Activated CD4-positive, alpha-beta memory T cell treated with anti-CD3 and anti-CD28 coated beads, Interleukin-2, amount 10 ng/mL, durations not matched to agents 7 days and 5 days (primary cell): ENCODE measurements around the gene LMOD1. TPM values are rescaled to one million over a fixed set of nuclear protein-coding genes. Genes with fewer than 3 reads are reported as not detected.

ENCODE experiments used
- CTCF ChIA-PET: fragments of 350-600 bp; sonication (Branson Sonifier 250); formaldehyde crosslinking; loops from one replicate; lab custom pipeline; 2021; ENCODE audit warnings: antibody characterized with exemption, inconsistent platforms; lab: Charles Lee
- POLR2A ChIA-PET: fragments of 350-600 bp; sonication (Branson Sonifier 250); formaldehyde crosslinking; loops from one replicate; lab custom pipeline; 2021; ENCODE audit warnings: antibody characterized with exemption; lab: Charles Lee
- DNase-seq: peaks from one replicate; pipeline ENCODE4 v3.0.0-alpha.2; 2020
- H3K27ac Mint-ChIP-seq: one replicate; pipeline ENCODE4 v1.8.0; 2021; ENCODE audit warnings: mild to moderate bottlenecking, mixed read lengths
- H3K27me3 Mint-ChIP-seq: one replicate; pipeline ENCODE4 v1.8.0; 2021; ENCODE audit warnings: mixed read lengths
- H3K36me3 Mint-ChIP-seq: one replicate; pipeline ENCODE4 v1.8.0; 2021; ENCODE audit warnings: low read depth, mixed read lengths
- H3K4me1 Mint-ChIP-seq: one replicate; pipeline ENCODE4 v1.8.0; 2021; ENCODE audit warnings: mixed read lengths
- H3K4me3 Mint-ChIP-seq: one replicate; pipeline ENCODE4 v1.8.0; 2021; ENCODE audit warnings: mild to moderate bottlenecking, mixed read lengths
- H3K9me3 Mint-ChIP-seq: one replicate; pipeline ENCODE4 v1.8.0; 2021; ENCODE audit warnings: mixed read lengths
- total RNA-seq, 2 experiments: library from RNA; stranded (reverse); gene quantifications; one replicate each; pipeline ENCODE4 v1.2.3, GENCODE V29; 2021

Gene LMOD1
- total RNA-seq, 2 experiments from 2014 or later, result not detected

DNA sequence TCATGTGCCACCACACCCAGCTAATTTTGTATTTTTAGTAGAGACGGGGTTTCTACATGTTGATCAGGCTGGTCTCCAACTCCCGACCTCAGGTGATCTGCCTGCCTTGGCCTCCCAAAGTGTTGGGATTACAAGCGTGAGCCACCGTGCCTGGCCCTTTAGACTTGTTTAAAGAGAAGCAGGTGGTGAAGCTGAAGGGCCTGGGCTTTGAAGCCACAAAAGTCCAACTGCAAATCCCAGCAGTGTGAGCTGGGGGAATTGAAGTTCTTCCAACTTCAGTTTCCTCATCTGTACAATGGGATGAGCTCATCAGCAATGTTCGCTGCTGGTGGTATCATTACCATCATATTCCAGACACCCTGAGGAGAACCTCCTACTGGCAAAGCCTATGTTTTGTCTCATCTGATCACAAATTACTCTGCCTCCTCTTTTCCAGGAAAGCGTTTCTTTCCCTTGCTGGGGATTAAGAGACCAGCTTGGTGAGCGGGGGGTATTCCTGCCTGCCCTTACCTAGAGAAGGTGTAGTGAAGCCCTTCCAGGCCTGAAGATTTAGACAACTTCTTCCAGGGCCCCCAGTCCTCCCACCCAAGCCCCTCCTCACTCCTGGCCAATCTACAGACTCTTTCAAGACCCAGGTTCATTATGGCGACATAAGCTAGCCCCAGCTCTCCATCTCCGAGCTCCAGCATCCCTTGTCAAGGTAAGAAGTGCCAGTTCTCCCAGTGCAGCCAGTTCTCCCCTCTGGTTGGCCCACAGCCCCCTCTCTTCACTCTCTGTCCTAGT lies 60.1 kb downstream of the LMOD1 start:
- H3K4me3 Mint-ChIP-seq, result no peak overlapping the region
- ChIA-PET POLR2A (interaction anchor here (1.3 to 1.7 kb wide), 2 partner anchors 10 to 249 kb away, joined by 3 to 5 read pairs; no protein-coding TSS in a partner anchor), CTCF (interaction anchor here (1.2 to 2.2 kb wide), 4 partner anchors 8 to 113 kb away, joined by 3 to 31 read pairs (median 10); partner anchors contain the start of gene LMOD1)
- DNase-seq, result no peak
- H3K9me3 Mint-ChIP-seq, result no peaks in the 10 kb centered on the region
- no peaks in the 10 kb centered on the region for H3K36me3 Mint-ChIP-seq
- H3K27me3 Mint-ChIP-seq, result peaks cover 36% of the 10 kb centered on the region
- peaks cover 11% of the 10 kb centered on the region for H3K4me1 Mint-ChIP-seq
- no peak overlapping the region for H3K27ac Mint-ChIP-seq

DNA sequence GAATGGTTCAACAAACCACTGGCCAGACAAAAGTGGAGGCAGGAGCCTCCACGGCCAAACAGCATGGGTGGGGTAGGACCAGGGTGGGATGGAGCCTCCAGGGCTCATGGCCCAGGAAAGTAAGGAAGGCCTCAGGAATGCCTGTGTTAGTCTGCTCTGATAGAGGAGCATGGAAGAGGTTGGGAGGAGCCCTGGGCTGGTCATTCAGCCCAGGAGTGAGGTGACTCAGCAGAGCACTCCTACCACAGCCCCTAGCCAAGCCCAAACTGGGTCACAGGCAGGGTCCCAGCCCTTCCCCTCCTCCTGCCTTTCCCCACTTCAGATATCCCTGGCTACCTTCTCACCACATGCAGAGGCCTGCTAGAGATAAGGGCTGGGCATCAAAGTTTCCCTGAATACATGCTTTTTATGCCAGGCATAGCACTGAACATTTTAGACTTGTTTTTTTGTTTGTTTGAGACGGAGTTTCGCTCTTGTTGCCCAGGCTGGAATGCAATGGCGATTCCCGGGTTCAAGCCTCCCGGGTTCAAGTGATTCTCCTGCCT lies 60.7 kb downstream of the LMOD1 start:
- DNase-seq, result no peak
- Mint-ChIP-seq H3K27ac (no peak overlapping the region), H3K4me3 (no peak overlapping the region), H3K4me1 (peaks cover 11% of the 10 kb centered on the region), H3K9me3 (no peaks in the 10 kb centered on the region), H3K36me3 (no peaks in the 10 kb centered on the region), H3K27me3 (peaks cover 33% of the 10 kb centered on the region)
- ChIA-PET POLR2A (interaction anchor here (1.3 kb wide), 1 partner anchor 69 kb away, joined by 3 read pairs; the partner anchor contains the start of gene TIMM17A), CTCF (interaction anchor here (1.3 to 2.2 kb wide), 5 partner anchors 8 to 114 kb away, joined by 3 to 31 read pairs (median 12); no protein-coding TSS in a partner anchor)

- Mint-ChIP-seq H3K27ac (no peak overlapping the region), H3K4me1 (peaks cover 11% of the 10 kb centered on the region), H3K4me3 (no peak overlapping the region), H3K36me3 (no peaks in the 10 kb centered on the region), H3K27me3 (peaks cover 23% of the 10 kb centered on the region), H3K9me3 (no peaks in the 10 kb centered on the region)
- CTCF ChIA-PET, result interaction anchor here (1.1 to 2.0 kb wide), 3 partner anchors 10 to 88 kb away, joined by 3 to 12 read pairs (median 5); no protein-coding TSS in a partner anchor
- POLR2A ChIA-PET, result interaction anchor here (1.3 to 3.4 kb wide), 3 partner anchors 11 to 70 kb away, joined by 3 to 15 read pairs (median 3); partner anchors contain the start of gene TIMM17A
- no peak for DNase-seq
Measured at GRCh38 chr1:201884425-201884824, 61.9 kb downstream of the LMOD1 start.

DNA sequence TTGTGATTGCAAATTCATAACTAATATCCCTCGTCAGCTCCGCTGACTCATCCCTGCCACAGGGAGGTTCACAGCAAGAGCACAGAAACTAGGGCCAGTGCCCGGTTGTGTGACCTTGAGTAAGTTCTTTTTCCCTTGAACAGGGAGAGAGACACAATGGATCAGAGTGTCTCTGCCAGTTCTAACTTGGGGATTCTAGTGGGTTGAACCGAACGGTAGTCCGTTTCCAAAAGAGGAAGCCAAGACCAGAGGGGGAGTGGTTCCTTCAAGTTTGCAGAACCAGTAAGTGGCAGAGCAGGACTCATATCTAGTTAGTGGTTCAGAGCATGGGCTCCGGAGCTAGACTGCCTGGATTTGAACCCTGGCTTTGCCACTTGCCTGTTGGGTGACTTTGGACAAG lies 62.6 kb downstream of the LMOD1 start:
- POLR2A ChIA-PET, result interaction anchor here (1.4 to 3.4 kb wide), 3 partner anchors 12 to 55 kb away, joined by 3 to 15 read pairs (median 4); partner anchors contain the start of gene IPO9
- no peaks in the 10 kb centered on the region for H3K36me3 Mint-ChIP-seq
- no peaks in the 10 kb centered on the region for H3K9me3 Mint-ChIP-seq
- CTCF ChIA-PET, result interaction anchor here (1.1 to 2.0 kb wide), 4 partner anchors 9 to 89 kb away, joined by 3 to 12 read pairs (median 4); partner anchors contain the start of gene IPO9
- no peak overlapping the region for H3K4me3 Mint-ChIP-seq
- H3K27me3 Mint-ChIP-seq, result peaks cover 22% of the 10 kb centered on the region
- no peak overlapping the region for H3K27ac Mint-ChIP-seq
- no peak for DNase-seq
- peaks cover 11% of the 10 kb centered on the region for H3K4me1 Mint-ChIP-seq

DNA sequence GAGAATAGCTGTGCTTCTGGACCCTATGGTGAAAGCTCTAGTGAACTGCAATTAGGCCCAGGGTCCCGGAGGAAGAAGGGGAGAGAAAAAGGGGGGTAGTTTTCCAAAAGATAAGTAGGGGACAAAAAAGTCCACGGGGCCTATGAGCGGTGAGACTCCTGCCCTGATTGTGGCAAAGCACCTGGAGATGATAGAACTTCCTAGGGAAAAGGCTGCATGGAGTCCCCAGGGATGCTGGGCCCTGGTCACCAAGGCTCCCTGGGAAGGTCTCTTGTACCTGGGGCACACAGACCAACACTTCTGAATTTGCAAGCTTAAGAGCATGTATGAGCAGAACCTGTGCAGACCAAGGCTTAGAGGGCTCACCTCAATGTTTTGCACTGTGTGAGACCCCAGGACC lies 63.1 kb downstream of the LMOD1 start:
- Mint-ChIP-seq H3K27ac (no peak overlapping the region), H3K4me3 (no peak overlapping the region), H3K9me3 (no peaks in the 10 kb centered on the region), H3K36me3 (no peaks in the 10 kb centered on the region), H3K27me3 (peaks cover 21% of the 10 kb centered on the region), H3K4me1 (peaks cover 11% of the 10 kb centered on the region)
- CTCF ChIA-PET, result interaction anchor here (0.8 to 2.0 kb wide), 6 partner anchors 9 to 281 kb away, joined by 3 to 12 read pairs (median 6); partner anchors contain the start of gene IPO9
- POLR2A ChIA-PET, result interaction anchor here (0.8 to 3.4 kb wide), 6 partner anchors 10 to 73 kb away, joined by 3 to 15 read pairs (median 4); partner anchors contain the start of genes IPO9 and TIMM17A
- DNase-seq, result no peak

- no peak for DNase-seq
- H3K4me3 Mint-ChIP-seq, result no peak overlapping the region
- CTCF ChIA-PET, result interaction anchor here (0.8 to 1.9 kb wide), 6 partner anchors 10 to 281 kb away, joined by 3 to 9 read pairs (median 4); partner anchors contain the start of gene IPO9
- peaks cover 11% of the 10 kb centered on the region for H3K4me1 Mint-ChIP-seq
- peaks cover 16% of the 10 kb centered on the region for H3K27me3 Mint-ChIP-seq
- H3K27ac Mint-ChIP-seq, result no peak overlapping the region
- H3K36me3 Mint-ChIP-seq, result no peaks in the 10 kb centered on the region
- POLR2A ChIA-PET, result interaction anchor here (0.8 to 3.4 kb wide), 5 partner anchors 10 to 73 kb away, joined by 3 to 15 read pairs (median 5); partner anchors contain the start of genes IPO9 and TIMM17A
- H3K9me3 Mint-ChIP-seq, result no peaks in the 10 kb centered on the region
Measured at GRCh38 chr1:201882665-201883132, 63.6 kb downstream of the LMOD1 start.

- no peaks in the 10 kb centered on the region for H3K9me3 Mint-ChIP-seq
- CTCF ChIA-PET, result interaction anchor here (0.9 to 1.9 kb wide), 5 partner anchors 12 to 91 kb away, joined by 4 to 6 read pairs (median 5); no protein-coding TSS in a partner anchor
- H3K4me1 Mint-ChIP-seq, result peaks cover 11% of the 10 kb centered on the region
- POLR2A ChIA-PET, result interaction anchor here (1.0 to 2.0 kb wide), 3 partner anchors 11 to 73 kb away, joined by 4 to 7 read pairs (median 4); partner anchors contain the start of gene TIMM17A
- H3K27me3 Mint-ChIP-seq, result peaks cover 5% of the 10 kb centered on the region
- H3K27ac Mint-ChIP-seq, result no peak overlapping the region
- no peak overlapping the region for H3K4me3 Mint-ChIP-seq
- H3K36me3 Mint-ChIP-seq, result peaks cover 4% of the 10 kb centered on the region
- DNase-seq, result no peak
Measured at GRCh38 chr1:201881617-201882016, 64.7 kb downstream of the LMOD1 start.

GRCh38 chr1:201880928-201881571 lies 65.3 kb downstream of the LMOD1 start:
- Mint-ChIP-seq H3K36me3 (peaks cover 10% of the 10 kb centered on the region), H3K9me3 (no peaks in the 10 kb centered on the region), H3K4me1 (peaks cover 11% of the 10 kb centered on the region), H3K27ac (no peak overlapping the region), H3K27me3 (peaks cover 4% of the 10 kb centered on the region), H3K4me3 (no peak overlapping the region)
- POLR2A ChIA-PET, result interaction anchor here (1.0 to 1.1 kb wide), 2 partner anchors 13 to 74 kb away, joined by 4 read pairs; partner anchors contain the start of gene TIMM17A
- CTCF ChIA-PET, result interaction anchor here (0.9 to 1.5 kb wide), 4 partner anchors 12 to 91 kb away, joined by 4 to 11 read pairs (median 5); no protein-coding TSS in a partner anchor
- DNase-seq, result no peak

DNA sequence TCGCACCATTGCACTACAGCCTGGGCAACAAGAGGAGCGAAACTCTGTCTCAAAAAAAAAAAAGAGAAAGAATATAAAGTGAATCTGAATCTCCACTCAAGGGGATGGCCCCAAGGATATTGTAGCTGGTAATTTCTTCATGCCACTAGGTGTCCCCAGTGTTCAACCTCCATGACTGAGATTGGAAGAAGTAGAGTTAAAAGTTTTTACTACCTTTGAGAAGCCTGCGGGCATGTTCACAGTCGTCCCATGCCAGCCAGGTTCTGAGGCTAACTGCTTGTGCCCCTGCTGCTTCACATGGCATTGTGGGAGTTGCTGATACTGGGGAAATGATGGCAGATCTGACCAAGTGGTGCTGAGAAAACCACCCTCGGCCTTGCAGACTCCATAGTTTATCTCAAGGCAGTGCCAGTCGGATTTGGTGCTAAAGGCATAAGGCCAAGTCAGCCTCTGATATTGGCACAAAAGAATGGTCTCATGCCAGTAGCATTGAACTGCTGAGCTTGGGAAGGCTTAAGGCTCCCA lies 68.4 kb downstream of the LMOD1 start:
- peaks cover 2% of the 10 kb centered on the region for H3K4me1 Mint-ChIP-seq

DNA sequence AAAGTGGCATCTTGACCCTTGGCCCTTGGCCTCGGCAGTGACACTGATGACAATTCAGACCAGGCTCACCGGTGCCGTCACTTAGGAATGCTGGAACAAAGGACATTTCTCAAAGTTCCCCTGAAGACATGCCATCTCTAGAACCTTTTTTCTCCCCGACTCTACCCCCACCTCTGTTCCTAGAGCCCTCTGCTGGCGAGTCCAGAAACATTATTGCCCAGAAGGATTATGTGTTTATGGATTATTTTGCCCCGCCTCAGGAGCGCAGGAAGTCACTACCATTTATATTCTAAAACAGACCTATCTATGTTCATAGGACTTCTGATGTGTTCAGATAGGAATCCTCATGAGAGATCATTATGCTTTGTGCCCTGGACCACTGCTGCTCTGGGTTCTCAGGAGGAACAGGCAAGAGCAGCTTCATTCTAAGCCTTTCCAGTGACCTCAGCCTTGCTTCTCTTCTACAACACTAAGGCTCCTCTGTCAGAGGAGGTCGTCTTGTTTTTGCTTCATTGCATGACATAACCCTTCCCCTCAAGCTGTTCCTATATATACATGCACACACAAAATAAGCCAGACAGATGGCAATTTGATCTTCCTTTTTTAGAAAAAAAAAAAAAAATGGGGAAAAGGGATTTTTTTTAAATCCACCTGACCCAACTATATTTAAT lies 70.1 kb downstream of the LMOD1 start:
- H3K27me3 Mint-ChIP-seq, result no peaks in the 10 kb centered on the region
- ChIA-PET CTCF (interaction anchor here (0.6 to 0.7 kb wide), 2 partner anchors 219 to 1762 kb away, joined by 3 to 4 read pairs; no protein-coding TSS in a partner anchor), POLR2A (no interaction called here)
- H3K4me1 Mint-ChIP-seq, result no peaks in the 10 kb centered on the region
- H3K36me3 Mint-ChIP-seq, result peaks cover 40% of the 10 kb centered on the region
- H3K4me3 Mint-ChIP-seq, result no peak overlapping the region
- no peaks in the 10 kb centered on the region for H3K9me3 Mint-ChIP-seq
- no peak overlapping the region for H3K27ac Mint-ChIP-seq
- no peak for DNase-seq

More for the DNA sequence above, 68.4 kb downstream of the LMOD1 start:
- H3K9me3 Mint-ChIP-seq, result no peaks in the 10 kb centered on the region
- no peak for DNase-seq
- H3K4me3 Mint-ChIP-seq, result no peak overlapping the region
- POLR2A ChIA-PET, result interaction anchor here (0.6 to 1.3 kb wide), 3 partner anchors 9 to 48 kb away, joined by 3 to 4 read pairs (median 3); no protein-coding TSS in a partner anchor
- no peak overlapping the region for H3K27ac Mint-ChIP-seq
- peaks cover 24% of the 10 kb centered on the region for H3K36me3 Mint-ChIP-seq
- CTCF ChIA-PET, result interaction anchor here (0.5 to 2.5 kb wide), 19 partner anchors 8 to 238 kb away, joined by 3 to 18 read pairs (median 4); partner anchors contain the start of genes RNPEP and TIMM17A
- H3K27me3 Mint-ChIP-seq, result no peaks in the 10 kb centered on the region

GRCh38 chr1:201874672-201875071 lies 71.7 kb downstream of the LMOD1 start:
- H3K4me3 Mint-ChIP-seq, result no peak overlapping the region
- no peaks in the 10 kb centered on the region for H3K4me1 Mint-ChIP-seq
- H3K27me3 Mint-ChIP-seq, result no peaks in the 10 kb centered on the region
- ChIA-PET CTCF (interaction anchor here (0.5 to 2.3 kb wide), 4 partner anchors 21 to 936 kb away, joined by 3 to 8 read pairs (median 4); partner anchors contain the start of gene IPO9), POLR2A (no interaction called here)
- H3K27ac Mint-ChIP-seq, result no peak overlapping the region
- DNase-seq, result no peak
- H3K36me3 Mint-ChIP-seq, result peaks cover 53% of the 10 kb centered on the region
- no peaks in the 10 kb centered on the region for H3K9me3 Mint-ChIP-seq
